IMR-90 (cell line): Measurements from ENCODE around the gene TCF7. TPM values are rescaled to one million over a fixed set of nuclear protein-coding genes. Genes with fewer than 3 reads are reported as not detected.

Experiments used
- ATAC-seq: fragments of 200-7000 bp; cut with Tn5 transposase; 2 replicates; pipeline ENCODE4 v1.9.1; 2020; ENCODE audit warnings: low read depth, mild to moderate bottlenecking, moderate library complexity
- BruUV-seq: library from RNA; stranded (reverse); fragments of 400-500 nt; replicated peaks from 2 replicates; lab custom pipeline; 2021; lab: Mats Ljungman, UMichigan
- CTCF ChIA-PET: fragments of 300-600 bp; formaldehyde crosslinking; extraction: SDS; loops from one replicate; lab custom pipeline; 2021; ENCODE audit warnings: antibody characterized with exemption; lab: Yijun Ruan, JAX
- POLR2A ChIA-PET: fragments of 300-600 bp; sonication (Branson Sonifier 250); formaldehyde crosslinking; loops from one replicate; lab custom pipeline; 2022; ENCODE audit warnings: antibody characterized with exemption; ENCODE audit not compliant: unreplicated experiment; lab: Charles Lee
- DNase-seq: peaks from one replicate; pipeline ENCODE4 v3.0.0; 2013
- H2AFZ ChIP-seq: replicated peaks from 2 replicates; pipeline ENCODE3; 2013; ENCODE audit warnings: low read length, mild to moderate bottlenecking; ENCODE audit not compliant: poor library complexity
- H2AK5ac ChIP-seq: 2 replicates; pipeline ENCODE4 v1.6.1; 2013; ENCODE audit warnings: low read depth, low read length, inconsistent platforms
- H2AK9ac ChIP-seq: replicated peaks from 2 replicates; pipeline ENCODE3; 2013; ENCODE audit warnings: mild to moderate bottlenecking, low read depth, low read length, moderate library complexity; ENCODE audit not compliant: poor library complexity
- H2BK120ac ChIP-seq: 2 replicates; pipeline ENCODE4 v1.6.1; 2013; ENCODE audit warnings: low read depth, low read length, inconsistent platforms
- H2BK15ac ChIP-seq: 3 replicates; pipeline ENCODE4 v1.6.1; 2013; ENCODE audit warnings: low read depth, low read length, inconsistent platforms
- H2BK20ac ChIP-seq: 2 replicates; pipeline ENCODE4 v1.6.1; 2013; ENCODE audit warnings: low read depth, mild to moderate bottlenecking, inconsistent platforms, low read length, moderate library complexity
- H2BK5ac ChIP-seq: 2 replicates; pipeline ENCODE4 v1.6.1; 2013; ENCODE audit warnings: mild to moderate bottlenecking, low read depth, low read length, inconsistent platforms; ENCODE audit not compliant: poor library complexity, severe bottlenecking
- H3K14ac ChIP-seq: replicated peaks from 2 replicates; pipeline ENCODE4 v1.6.1; 2013; ENCODE audit warnings: low read depth, low read length, inconsistent platforms
- H3K18ac ChIP-seq: 2 replicates; pipeline ENCODE4 v1.6.1; 2013; ENCODE audit warnings: low read depth, low read length, control low read depth
- H3K23ac ChIP-seq: 2 replicates; pipeline ENCODE4 v1.6.1; 2013; ENCODE audit warnings: low read depth, low read length, inconsistent platforms
- H3K27ac ChIP-seq: 2 replicates; pipeline ENCODE4 v1.5.1; 2013; ENCODE audit warnings: mild to moderate bottlenecking, control low read depth, low read length; ENCODE audit not compliant: insufficient read depth
- H3K27me3 ChIP-seq: 2 replicates; pipeline ENCODE4 v1.6.1; 2013; ENCODE audit warnings: low read length; ENCODE audit not compliant: control insufficient read depth, insufficient read depth
- H3K36me3 ChIP-seq: 2 replicates; pipeline ENCODE4 v1.6.1; 2013; ENCODE audit warnings: low read length, mixed read lengths; ENCODE audit not compliant: control insufficient read depth, insufficient read depth
- H3K4ac ChIP-seq: 2 replicates; pipeline ENCODE4 v1.6.1; 2013; ENCODE audit warnings: low read depth, low read length, inconsistent platforms
- H3K4me1 ChIP-seq: 2 replicates; pipeline ENCODE4 v1.6.1; 2013; ENCODE audit warnings: low read length, mixed read lengths; ENCODE audit not compliant: control insufficient read depth, insufficient read depth
- H3K4me2 ChIP-seq: 2 replicates; pipeline ENCODE4 v1.6.1; 2013; ENCODE audit warnings: low read depth, mild to moderate bottlenecking, control low read depth, low read length, moderate library complexity
- H3K4me3 ChIP-seq: 2 replicates; pipeline ENCODE4 v1.5.1; 2013; ENCODE audit warnings: low read depth, mild to moderate bottlenecking, control low read depth, low read length, moderate library complexity; ENCODE audit not compliant: insufficient read depth
- H3K56ac ChIP-seq: 2 replicates; pipeline ENCODE4 v1.6.1; 2013; ENCODE audit warnings: low read length, inconsistent platforms; ENCODE audit not compliant: insufficient read depth; ENCODE audit errors: extremely low read depth
- H3K79me1 ChIP-seq, 2 experiments: 2 replicates each; pipeline ENCODE4 v1.6.1; 2013; ENCODE audit warnings: low read length in 2 of 2, inconsistent platforms in 1 of 2, low read depth in 1 of 2
- H3K9ac ChIP-seq: 2 replicates; pipeline ENCODE4 v1.6.1; 2013; ENCODE audit warnings: low read depth, low read length, control low read depth
- H3K9me1 ChIP-seq: 2 replicates; pipeline ENCODE4 v1.6.1; 2013; ENCODE audit warnings: low read length, inconsistent platforms; ENCODE audit not compliant: insufficient read depth
- H3K9me3 ChIP-seq: 2 replicates; pipeline ENCODE4 v1.6.1; 2013; ENCODE audit warnings: low read length; ENCODE audit not compliant: control insufficient read depth, insufficient read depth
- H4K20me1 ChIP-seq: 2 replicates; pipeline ENCODE4 v1.6.1; 2013; ENCODE audit warnings: low read length, inconsistent platforms; ENCODE audit not compliant: insufficient read depth
- H4K5ac ChIP-seq: 2 replicates; pipeline ENCODE4 v1.6.1; 2013; ENCODE audit warnings: mild to moderate bottlenecking, low read depth, low read length, control low read depth
- H4K8ac ChIP-seq, 2 experiments: 2 replicates each; pipeline ENCODE4 v1.6.1; 2013; ENCODE audit warnings: low read depth in 2 of 2, low read length in 2 of 2, control low read depth in 1 of 2, inconsistent platforms in 1 of 2
- H4K91ac ChIP-seq: 2 replicates; pipeline ENCODE4 v1.6.1; 2013; ENCODE audit warnings: low read depth, low read length, inconsistent platforms; ENCODE audit not compliant: insufficient read depth
- BHLHE40 ChIP-seq: fragments of 150-350 bp; IDR thresholded peaks from 2 replicates; pipeline ENCODE4 v1.6.1; 2016; ENCODE audit warnings: mild to moderate bottlenecking, low read depth, low read length
- CEBPB ChIP-seq: IDR thresholded peaks from 2 replicates; pipeline ENCODE4 v1.6.1; 2012; ENCODE audit warnings: low read depth, low read length, improper control_type of control experiment
- CHD1 ChIP-seq: IDR thresholded peaks from 2 replicates; pipeline ENCODE4 v1.6.1; 2012; ENCODE audit warnings: low read depth, low read length, improper control_type of control experiment
- FOS ChIP-seq: fragments of 150-350 bp; IDR thresholded peaks from 2 replicates; pipeline ENCODE4 v1.6.1; 2016; ENCODE audit warnings: low read depth, low read length
- MAFK ChIP-seq: IDR thresholded peaks from 2 replicates; pipeline ENCODE4 v1.6.1; 2012; ENCODE audit warnings: low read depth, low read length, improper control_type of control experiment
- MXI1 ChIP-seq: IDR thresholded peaks from 2 replicates; pipeline ENCODE4 v1.6.1; 2012; ENCODE audit warnings: low read depth, mild to moderate bottlenecking, low read length, moderate library complexity, borderline replicate concordance
- NFE2L2 ChIP-seq: fragments of 150-350 bp; IDR thresholded peaks from 2 replicates; pipeline ENCODE4 v1.6.1; 2016; ENCODE audit warnings: low read depth, mild to moderate bottlenecking, low read length
- POLR2A ChIP-seq: IDR thresholded peaks from 2 replicates; pipeline ENCODE4 v1.6.1; 2012; ENCODE audit warnings: mild to moderate bottlenecking, low read depth, low read length
- RAD21 ChIP-seq: IDR thresholded peaks from 2 replicates; pipeline ENCODE4 v1.6.1; 2012; ENCODE audit warnings: low read length, improper control_type of control experiment
- RCOR1 ChIP-seq: IDR thresholded peaks from 2 replicates; pipeline ENCODE4 v1.6.1; 2012; ENCODE audit warnings: mild to moderate bottlenecking, low read length, improper control_type of control experiment; ENCODE audit not compliant: insufficient replicate concordance
- RFX5 ChIP-seq: IDR thresholded peaks from 2 replicates; pipeline ENCODE4 v1.8.0; 2012; ENCODE audit warnings: low read depth, mild to moderate bottlenecking, low read length, moderate library complexity
- SMC3 ChIP-seq: fragments of 150-350 bp; IDR thresholded peaks from 2 replicates; pipeline ENCODE4 v1.6.1; 2016; ENCODE audit warnings: low read depth, mild to moderate bottlenecking, antibody characterized with exemption, low read length, moderate library complexity
- USF2 ChIP-seq: fragments of 150-350 bp; IDR thresholded peaks from 2 replicates; pipeline ENCODE4 v1.6.1; 2017; ENCODE audit warnings: mild to moderate bottlenecking, antibody characterized with exemption, low read length, low read depth
- whole genome bisulfite sequencing, 2 experiments: methylation state at CpG; one replicate each; pipeline versions ENCODE4 v1.1.5 to v1.1.7; 2013; ENCODE audit warnings: missing lambda C conversion rate in 2 of 2; ENCODE audit not compliant: insufficient read length in 1 of 2; ENCODE audit errors: extremely low coverage in 2 of 2; 5-methylcytosine and 5-hydroxymethylcytosine counted together
- dilution Hi-C: fragments of 300-500 bp; cut with HindIII; formaldehyde crosslinking; loops from one replicate; pipeline ENCODE4 v1.14.3; 2018; ENCODE audit warnings: low sequenced_read_pairs; ENCODE audit not compliant: unreplicated experiment
- in situ Hi-C: fragments of 300-500 bp; cut with MboI; formaldehyde crosslinking; loops from 3 replicates; pipeline ENCODE4 v1.14.3; 2019; ENCODE audit warnings: low sequenced_read_pairs, inconsistent platforms, mixed read lengths
- intact Hi-C: fragments of 100-400 bp; cut with micrococcal nuclease; formaldehyde crosslinking; loops from 2 replicates; pipeline ENCODE4 v1.10.0; 2022
- polyA plus RNA-seq, 3 experiments: library from polyadenylated mRNA; depleted of rRNA; stranded (reverse); fragments of >200 nt; gene quantifications; 2 replicates each; pipeline ENCODE4 v1.2.3, GENCODE V29; 2012; ENCODE audit warnings: low replicate concordance in 1 of 3
- total RNA-seq: library from RNA; depleted of rRNA; stranded (reverse); fragments of >200 nt; gene quantifications from 2 replicates; pipeline ENCODE4 v1.2.3, GENCODE V29; 2012
- TF ChIP-seq, protein P1 (sequence below): fragments of 150-350 bp; IDR thresholded peaks from 2 replicates; pipeline ENCODE4 v1.6.1; 2016; ENCODE audit warnings: low read depth, mild to moderate bottlenecking, low read length, moderate library complexity, borderline replicate concordance
- TF ChIP-seq, protein P2 (sequence below): conservative IDR thresholded peaks from 2 replicates; pipeline ENCODE4 v1.5.1; 2012; ENCODE audit warnings: mild to moderate bottlenecking, low read depth, low read length, improper control_type of control experiment

The TCF7 gene
- total and polyA plus RNA-seq, 2 of the 4 experiments (the other 2 are of a cell fraction): 1.3 to 3.4 TPM

DNA sequence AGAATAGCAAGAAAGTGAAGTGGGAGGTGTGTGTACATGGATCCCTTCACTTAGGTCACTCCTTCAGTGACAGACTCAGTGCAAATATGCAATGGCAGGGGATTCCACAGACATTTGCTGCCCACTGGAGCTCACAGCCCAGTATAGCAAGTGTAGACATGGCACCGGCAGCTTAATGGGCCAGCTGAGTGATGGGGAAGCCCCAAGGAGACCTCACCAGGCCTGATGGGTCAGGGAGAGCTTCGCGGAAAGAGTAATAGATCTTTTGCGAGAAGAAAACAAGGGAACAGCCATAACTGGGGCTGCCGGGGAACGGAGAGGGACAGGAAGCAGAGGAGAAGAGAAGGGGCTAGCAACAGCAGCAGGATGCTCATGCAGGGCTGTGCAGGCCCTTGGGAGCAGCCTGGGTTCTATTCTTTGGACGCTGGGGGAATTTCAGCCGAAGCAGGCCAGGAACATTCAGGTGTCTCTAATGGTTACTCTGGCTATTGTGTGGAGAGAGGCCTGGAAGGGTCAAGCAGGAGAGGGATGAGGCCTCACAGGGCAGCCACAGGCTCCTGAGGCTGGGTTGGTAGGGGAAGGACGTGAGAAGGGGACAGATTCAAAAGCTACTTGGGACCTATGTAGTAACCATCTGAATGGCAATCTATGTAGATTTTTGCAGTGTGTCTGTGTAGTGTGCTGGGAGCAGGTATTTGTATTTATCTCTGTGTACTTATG is 27.0 kb downstream of the TCF7 start:
- Histone ChIP-seq H4K20me1 (peaks cover 87% of the 10 kb centered on the region), H2BK15ac (no peak overlapping the region), H3K4ac (no peak overlapping the region), H3K4me1 (peaks cover 16% of the 10 kb centered on the region), H3K9ac (no peak overlapping the region), H3K9me3 (no peaks in the 10 kb centered on the region), H4K91ac (no peak overlapping the region), H2AFZ (no peak overlapping the region), H3K79me1 (peaks cover 38 to 90% of the 10 kb centered on the region in 2 experiments), H3K14ac (no peak overlapping the region), H4K5ac (no peak overlapping the region), H3K56ac (no peak overlapping the region), H2AK9ac (no peak overlapping the region), H4K8ac (no peak overlapping the region), H2BK5ac (no peak overlapping the region), H3K9me1 (peaks cover 6% of the 10 kb centered on the region; the same call in 1 of the 2 replicates), H3K27ac (no peak overlapping the region), H2AK5ac (no peak overlapping the region), H3K23ac (no peak overlapping the region), H3K4me2 (no peak overlapping the region), H2BK120ac (no peak overlapping the region), H2BK20ac (no peak overlapping the region), H3K27me3 (no peaks in the 10 kb centered on the region), H3K36me3 (peaks cover 49% of the 10 kb centered on the region), H3K18ac (no peak overlapping the region), H3K4me3 (no peak overlapping the region)
- 88% methylated on average over 8 of the region's 9 CpGs; no CpG with 5 or more reads in 1 of the 2 experiments for WGBS, 2 experiments
- intact Hi-C loops: loop anchor here (2.0 kb wide), 1 partner anchor 41 kb away; no protein-coding TSS in a partner anchor
- BruUV-seq: no TSS peak
- DNase-seq (no peak), ATAC-seq (no peak)
- in situ Hi-C loops: no loop called here
- dilution Hi-C loops: no loop called here
- ChIA-PET POLR2A (no interaction called here), CTCF (interaction anchor here (1.4 to 3.2 kb wide), 3 partner anchors 16 to 101 kb away, joined by 4 to 47 read pairs (median 6); no protein-coding TSS in a partner anchor)
- TF ChIP-seq MXI1 (no peak), NFE2L2 (no peak), USF2 (no peak), FOS (no peak), POLR2A (no peak), CEBPB (no peak), BHLHE40 (no peak), SMC3 (0 out of 2 replicates have a peak, but pooled peaks have one; percentile 20), RFX5 (no peak), CHD1 (no peak), RAD21 (peak; percentile 39), MAFK (no peak), RCOR1 (no peak)
- TF ChIP-seq, protein P1, sequence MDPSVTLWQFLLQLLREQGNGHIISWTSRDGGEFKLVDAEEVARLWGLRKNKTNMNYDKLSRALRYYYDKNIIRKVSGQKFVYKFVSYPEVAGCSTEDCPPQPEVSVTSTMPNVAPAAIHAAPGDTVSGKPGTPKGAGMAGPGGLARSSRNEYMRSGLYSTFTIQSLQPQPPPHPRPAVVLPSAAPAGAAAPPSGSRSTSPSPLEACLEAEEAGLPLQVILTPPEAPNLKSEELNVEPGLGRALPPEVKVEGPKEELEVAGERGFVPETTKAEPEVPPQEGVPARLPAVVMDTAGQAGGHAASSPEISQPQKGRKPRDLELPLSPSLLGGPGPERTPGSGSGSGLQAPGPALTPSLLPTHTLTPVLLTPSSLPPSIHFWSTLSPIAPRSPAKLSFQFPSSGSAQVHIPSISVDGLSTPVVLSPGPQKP: no peak
- TF ChIP-seq, protein P2, sequence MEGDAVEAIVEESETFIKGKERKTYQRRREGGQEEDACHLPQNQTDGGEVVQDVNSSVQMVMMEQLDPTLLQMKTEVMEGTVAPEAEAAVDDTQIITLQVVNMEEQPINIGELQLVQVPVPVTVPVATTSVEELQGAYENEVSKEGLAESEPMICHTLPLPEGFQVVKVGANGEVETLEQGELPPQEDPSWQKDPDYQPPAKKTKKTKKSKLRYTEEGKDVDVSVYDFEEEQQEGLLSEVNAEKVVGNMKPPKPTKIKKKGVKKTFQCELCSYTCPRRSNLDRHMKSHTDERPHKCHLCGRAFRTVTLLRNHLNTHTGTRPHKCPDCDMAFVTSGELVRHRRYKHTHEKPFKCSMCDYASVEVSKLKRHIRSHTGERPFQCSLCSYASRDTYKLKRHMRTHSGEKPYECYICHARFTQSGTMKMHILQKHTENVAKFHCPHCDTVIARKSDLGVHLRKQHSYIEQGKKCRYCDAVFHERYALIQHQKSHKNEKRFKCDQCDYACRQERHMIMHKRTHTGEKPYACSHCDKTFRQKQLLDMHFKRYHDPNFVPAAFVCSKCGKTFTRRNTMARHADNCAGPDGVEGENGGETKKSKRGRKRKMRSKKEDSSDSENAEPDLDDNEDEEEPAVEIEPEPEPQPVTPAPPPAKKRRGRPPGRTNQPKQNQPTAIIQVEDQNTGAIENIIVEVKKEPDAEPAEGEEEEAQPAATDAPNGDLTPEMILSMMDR: peak; percentile 31; the same call in 1 of the 2 replicates
